Measurements from ENCODE around the gene SLC4A1AP.

- TF ChIP-seq, protein P1, sequence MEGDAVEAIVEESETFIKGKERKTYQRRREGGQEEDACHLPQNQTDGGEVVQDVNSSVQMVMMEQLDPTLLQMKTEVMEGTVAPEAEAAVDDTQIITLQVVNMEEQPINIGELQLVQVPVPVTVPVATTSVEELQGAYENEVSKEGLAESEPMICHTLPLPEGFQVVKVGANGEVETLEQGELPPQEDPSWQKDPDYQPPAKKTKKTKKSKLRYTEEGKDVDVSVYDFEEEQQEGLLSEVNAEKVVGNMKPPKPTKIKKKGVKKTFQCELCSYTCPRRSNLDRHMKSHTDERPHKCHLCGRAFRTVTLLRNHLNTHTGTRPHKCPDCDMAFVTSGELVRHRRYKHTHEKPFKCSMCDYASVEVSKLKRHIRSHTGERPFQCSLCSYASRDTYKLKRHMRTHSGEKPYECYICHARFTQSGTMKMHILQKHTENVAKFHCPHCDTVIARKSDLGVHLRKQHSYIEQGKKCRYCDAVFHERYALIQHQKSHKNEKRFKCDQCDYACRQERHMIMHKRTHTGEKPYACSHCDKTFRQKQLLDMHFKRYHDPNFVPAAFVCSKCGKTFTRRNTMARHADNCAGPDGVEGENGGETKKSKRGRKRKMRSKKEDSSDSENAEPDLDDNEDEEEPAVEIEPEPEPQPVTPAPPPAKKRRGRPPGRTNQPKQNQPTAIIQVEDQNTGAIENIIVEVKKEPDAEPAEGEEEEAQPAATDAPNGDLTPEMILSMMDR (conservative IDR thresholded peaks at IDR 0.05; ENCODE audit: low read depth, low read length) = no peak
- TF ChIP-seq EZH2phosphoT487 (IDR thresholded peaks at IDR 0.05; ENCODE audit: borderline replicate concordance, low read length) = no peak
These were observed 29.4 kb upstream of the SLC4A1AP start for GRCh38 chr2:27634291-27634690.
